CD14-positive monocyte (primary cell): ENCODE results near the gene ARMC9. TPM values are rescaled to one million over a fixed set of nuclear protein-coding genes. Genes with fewer than 3 reads are reported as not detected.

Experiments
- DNase-seq, 3 donors: peaks; one replicate each; pipeline ENCODE4 v3.0.0-alpha.2; 2011 to 2022
- H2AFZ ChIP-seq: 2 replicates; pipeline ENCODE4 v1.6.0; 2012; ENCODE audit warnings: mild to moderate bottlenecking, low read depth, low read length, inconsistent platforms; ENCODE audit not compliant: insufficient read depth, poor library complexity, severe bottlenecking
- H3K27ac ChIP-seq, 2 donors: 1 replicate in 1 of 2; 2 replicates in 1 of 2; pipeline ENCODE4 v1.5.1; 2012 to 2013; ENCODE audit warnings: low read length in 2 of 2, control low read depth in 1 of 2, inconsistent platforms in 1 of 2, low read depth in 1 of 2, mild to moderate bottlenecking in 1 of 2
- H3K27me3 ChIP-seq, 2 donors: one replicate each; pipeline versions ENCODE4 v1.6.0 to v1.6.1; 2011 to 2013; ENCODE audit warnings: low read length in 2 of 2; ENCODE audit not compliant: control insufficient read depth in 2 of 2, insufficient read depth in 2 of 2
- H3K36me3 ChIP-seq, 2 donors: replicated peaks in 1 of 2; 1 replicate in 1 of 2; 2 replicates in 1 of 2; pipeline versions ENCODE4 v1.5.1 to v1.6.1; 2012 to 2013; ENCODE audit warnings: low read length in 2 of 2, control low read depth in 1 of 2, inconsistent platforms in 1 of 2, mild to moderate bottlenecking in 1 of 2; ENCODE audit not compliant: insufficient read depth in 2 of 2, control insufficient read depth in 1 of 2
- H3K4me1 ChIP-seq, 2 donors: 1 replicate in 1 of 2; 2 replicates in 1 of 2; pipeline versions ENCODE4 v1.5.1 to v1.6.1; 2012 to 2013; ENCODE audit warnings: low read length in 2 of 2, control low read depth in 1 of 2, inconsistent platforms in 1 of 2, mild to moderate bottlenecking in 1 of 2, moderate library complexity in 1 of 2; ENCODE audit not compliant: insufficient read depth in 2 of 2, control insufficient read depth in 1 of 2
- H3K4me2 ChIP-seq: replicated peaks from 2 replicates; pipeline ENCODE3; 2012; ENCODE audit warnings: low read length, moderate library complexity, mild to moderate bottlenecking; ENCODE audit not compliant: poor library complexity, severe bottlenecking; ENCODE audit errors: extremely low read depth
- H3K4me3 ChIP-seq, 3 experiments: fragments of 200-600 bp in 1 of 3; sonication (generic) in 1 of 3; replicated peaks in 1 of 3; 1 replicate in 2 of 3; 2 replicates in 1 of 3; pipeline ENCODE4 v1.5.1; 2011 to 2013; ENCODE audit warnings: low read length in 3 of 3, mild to moderate bottlenecking in 3 of 3, control low read depth in 2 of 3, low read depth in 2 of 3, inconsistent platforms in 1 of 3, moderate library complexity in 1 of 3
- H3K79me2 ChIP-seq: 2 replicates; pipeline ENCODE4 v1.6.0; 2012; ENCODE audit warnings: mild to moderate bottlenecking, control low read depth, inconsistent platforms, low read length, moderate library complexity; ENCODE audit not compliant: insufficient read depth
- H3K9ac ChIP-seq: 2 replicates; pipeline ENCODE4 v1.6.0; 2017; ENCODE audit warnings: low read length, mild to moderate bottlenecking; ENCODE audit not compliant: insufficient read depth, poor library complexity, severe bottlenecking
- H3K9me3 ChIP-seq, 2 donors: replicated peaks in 1 of 2; 1 replicate in 1 of 2; 2 replicates in 1 of 2; pipeline versions ENCODE4 v1.5.1 to v1.6.1; 2012 to 2013; ENCODE audit warnings: low read length in 2 of 2, control low read depth in 1 of 2; ENCODE audit not compliant: control insufficient read depth in 1 of 2, insufficient read depth in 1 of 2
- H4K20me1 ChIP-seq: 2 replicates; pipeline ENCODE4 v1.6.0; 2012; ENCODE audit warnings: mild to moderate bottlenecking, low read length, control low read depth, moderate library complexity; ENCODE audit not compliant: insufficient read depth
- H3K27ac Mint-ChIP-seq, 7 donors: one replicate each; pipeline ENCODE4 v1.8.0; 2020; ENCODE audit warnings: mild to moderate bottlenecking in 7 of 7, mixed read lengths in 7 of 7, moderate library complexity in 6 of 7, inconsistent platforms in 2 of 7
- H3K27me3 Mint-ChIP-seq, 3 donors: one replicate each; pipeline ENCODE4 v1.8.0; 2021 to 2022; ENCODE audit warnings: low read depth in 3 of 3, mild to moderate bottlenecking in 3 of 3, mixed read lengths in 3 of 3, moderate library complexity in 3 of 3, inconsistent platforms in 1 of 3
- H3K36me3 Mint-ChIP-seq, 2 donors: one replicate each; pipeline ENCODE4 v1.8.0; 2020; ENCODE audit warnings: mixed read lengths in 2 of 2, inconsistent platforms in 1 of 2, mild to moderate bottlenecking in 1 of 2
- H3K4me1 Mint-ChIP-seq: one replicate; pipeline ENCODE4 v1.8.0; 2020; ENCODE audit warnings: mild to moderate bottlenecking, mixed read lengths
- H3K4me3 Mint-ChIP-seq, 2 donors: one replicate each; pipeline ENCODE4 v1.8.0; 2020; ENCODE audit warnings: mild to moderate bottlenecking in 2 of 2, mixed read lengths in 2 of 2, moderate library complexity in 1 of 2
- H3K9me3 Mint-ChIP-seq, 7 donors: one replicate each; pipeline ENCODE4 v1.8.0; 2020 to 2022; ENCODE audit warnings: mixed read lengths in 7 of 7, mild to moderate bottlenecking in 6 of 7, moderate library complexity in 6 of 7, inconsistent platforms in 2 of 7
- CTCF ChIP-seq: fragments of 200-600 bp; IDR thresholded peaks from one replicate; pipeline ENCODE4 v1.8.0; 2022; ENCODE audit warnings: antibody characterized with exemption, mild to moderate bottlenecking
- WGBS: methylation state at CpG from one replicate; pipeline ENCODE4 v1.1.5; 2013; ENCODE audit warnings: missing lambda C conversion rate; ENCODE audit not compliant: insufficient coverage; 5-methylcytosine and 5-hydroxymethylcytosine counted together
- intact Hi-C, 2 donors: fragments of 100-400 bp; cut with micrococcal nuclease; formaldehyde crosslinking; loops; one replicate each; pipeline versions ENCODE4 v1.15.0 to v1.15.1; 2023
- polyA plus RNA-seq, 3 donors: library from polyadenylated mRNA; depleted of rRNA in 1 of 3; unstranded in 2 of 3; stranded (reverse) in 1 of 3; fragments of 300-500 nt in 2 of 3; fragments of >200 nt in 1 of 3; fragmentation: Illumina TruSeq in 2 of 3; gene quantifications; 1 replicate in 2 of 3; 2 replicates in 1 of 3; pipeline ENCODE4 v1.2.3, GENCODE V29; 2012 to 2021

Gene ARMC9
- polyA plus RNA-seq, 3 donors = 0.07 to 0.27 TPM; not detected in 1

GRCh38 chr2:231317579-231317978 lies 119.1 kb downstream of the ARMC9 start:
- H3K4me1 ChIP-seq = peaks cover 50 to 65% of the 10 kb centered on the region in 2 donors
- H3K9me3 ChIP-seq = peaks cover 0 to 4% of the 10 kb centered on the region in 2 donors
- H3K9ac ChIP-seq = no peak overlapping the region
- intact Hi-C loops = no loop called here
- Mint-ChIP-seq H3K36me3 (peaks cover 0 to 2% of the 10 kb centered on the region in 2 donors), H3K27ac (no peak overlapping the region), H3K4me1 (peaks cover 53% of the 10 kb centered on the region), H3K27me3 (peaks cover 3 to 5% (median 4%) of the 10 kb centered on the region in 3 donors), H3K4me3 (no peak overlapping the region), H3K9me3 (peaks cover 4 to 18% (median 6%) of the 10 kb centered on the region in 7 donors)
- H3K4me3 ChIP-seq = no peak overlapping the region
- no peak overlapping the region for H2AFZ ChIP-seq
- no peaks in the 10 kb centered on the region for H3K27me3 ChIP-seq
- H3K27ac ChIP-seq = no peak overlapping the region
- H3K4me2 ChIP-seq = no peak overlapping the region
- no CpG with 5 or more reads among the region's 2 CpGs for WGBS
- DNase-seq = no peak
- no peak for TF ChIP-seq CTCF
- no peaks in the 10 kb centered on the region for H4K20me1 ChIP-seq
- no peaks in the 10 kb centered on the region for H3K79me2 ChIP-seq
- no peaks in the 10 kb centered on the region for H3K36me3 ChIP-seq

GRCh38 chr2:231318436-231318835 lies 120.0 kb downstream of the ARMC9 start:
- no peak for TF ChIP-seq CTCF
- no peak overlapping the region for H3K9ac ChIP-seq
- 41% methylated on average over 4 of the region's 4 CpGs for WGBS
- no peak overlapping the region for H3K4me3 ChIP-seq
- Mint-ChIP-seq H3K4me1 (peaks cover 61% of the 10 kb centered on the region), H3K27ac (no peak overlapping the region), H3K36me3 (peaks cover 0 to 2% of the 10 kb centered on the region in 2 donors), H3K4me3 (peak overlapping the region in 1 of 2 donors; percentile 17), H3K27me3 (peaks cover 4 to 6% (median 5%) of the 10 kb centered on the region in 3 donors), H3K9me3 (peaks cover 4 to 18% (median 6%) of the 10 kb centered on the region in 7 donors)
- peaks cover 58 to 73% of the 10 kb centered on the region in 2 donors for H3K4me1 ChIP-seq
- H3K79me2 ChIP-seq = no peaks in the 10 kb centered on the region
- no peaks in the 10 kb centered on the region for H3K36me3 ChIP-seq
- H2AFZ ChIP-seq = no peak overlapping the region
- intact Hi-C loops = no loop called here
- DNase-seq = no peak
- H3K9me3 ChIP-seq = peaks cover 0 to 4% of the 10 kb centered on the region in 2 donors
- H3K27ac ChIP-seq = no peak overlapping the region
- H3K27me3 ChIP-seq = peaks cover 0 to 3% of the 10 kb centered on the region in 2 donors
- no peak overlapping the region for H3K4me2 ChIP-seq
- H4K20me1 ChIP-seq = no peaks in the 10 kb centered on the region
